Femur (tissue), 1 donor: ENCODE data around the gene TBC1D2.
A peak's percentile ranks its signal among the peaks of the same experiment; 100 is the strongest.
"Not testable (repeated sequence)": the region's sequence is repeated elsewhere in the genome, so short reads cannot be mapped to it uniquely, and the experiment has no call there.

Experiments used
- DNase-seq: peaks from one replicate; pipeline ENCODE4 v3.0.0-alpha.2; 2017

The TBC1D2 gene

DNA sequence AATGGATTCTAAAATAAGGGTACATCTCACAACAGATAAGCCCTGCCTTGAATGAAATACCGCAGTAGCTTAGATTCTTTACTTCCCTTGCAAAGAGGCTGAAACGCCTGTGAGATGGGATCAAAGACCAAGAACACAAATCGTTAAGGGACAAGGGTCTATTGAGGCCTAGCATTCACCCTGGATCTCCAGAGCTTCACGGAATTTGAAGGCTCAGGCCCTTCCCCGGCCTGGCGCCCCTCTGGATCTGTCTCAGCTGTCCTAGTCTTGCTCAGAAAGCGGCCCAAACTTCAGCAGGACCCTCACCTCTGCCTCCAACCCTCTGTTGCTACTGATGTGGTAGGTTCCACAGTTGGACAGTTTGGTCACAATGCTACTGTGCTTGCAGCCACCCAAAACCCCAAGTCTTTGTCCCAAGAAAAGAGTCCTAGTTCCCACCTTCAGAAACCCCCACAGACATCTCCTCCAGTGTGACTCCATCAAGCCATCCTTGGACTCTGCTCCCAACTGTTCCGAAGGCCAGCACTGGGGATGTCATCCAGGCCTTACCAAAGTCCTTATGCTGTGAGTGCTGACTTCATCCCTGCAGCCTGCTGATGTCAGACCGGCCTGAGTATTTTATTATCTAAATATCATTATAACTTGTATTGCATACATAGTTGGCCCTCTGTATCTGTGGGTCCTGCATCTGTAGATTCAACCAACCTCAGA lies 72.4 kb downstream of the TBC1D2 start:
- no peak for DNase-seq

DNA sequence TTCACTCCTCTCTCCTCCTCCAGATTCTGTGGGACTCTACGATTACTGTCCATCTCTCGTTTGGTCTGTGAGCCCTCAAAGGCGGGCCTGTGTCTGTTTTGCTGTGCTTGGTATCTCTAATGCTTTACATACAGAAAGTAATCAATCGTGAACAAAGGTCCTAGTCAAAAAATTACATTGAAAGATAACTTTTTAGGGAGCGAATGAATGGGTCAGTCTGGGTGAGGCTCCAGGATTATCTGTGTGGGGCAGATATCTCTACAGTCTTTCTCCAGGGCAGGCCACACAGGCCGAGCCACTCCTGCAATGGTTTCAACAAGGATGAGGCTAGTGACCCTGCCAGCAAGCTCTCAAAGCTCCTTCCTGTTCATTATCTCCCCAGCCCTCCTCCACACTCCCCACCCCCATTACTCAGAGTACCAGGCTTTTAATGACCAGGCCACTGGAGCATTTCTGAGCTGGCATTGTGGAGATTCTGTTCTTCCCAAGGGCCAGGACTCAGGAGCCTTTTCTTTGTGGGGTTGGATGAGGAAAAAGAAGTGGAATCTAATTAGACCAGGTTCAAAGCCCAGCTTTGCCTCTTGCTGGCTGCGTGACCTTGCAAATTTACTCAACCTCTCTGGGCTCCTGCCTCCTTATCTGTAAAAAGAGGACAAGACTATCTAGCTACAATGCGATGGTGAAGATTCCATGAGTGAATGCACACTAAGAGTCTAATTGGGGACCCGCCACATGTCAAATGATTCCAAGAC lies 73.2 kb downstream of the TBC1D2 start:
- no peak for DNase-seq

DNA sequence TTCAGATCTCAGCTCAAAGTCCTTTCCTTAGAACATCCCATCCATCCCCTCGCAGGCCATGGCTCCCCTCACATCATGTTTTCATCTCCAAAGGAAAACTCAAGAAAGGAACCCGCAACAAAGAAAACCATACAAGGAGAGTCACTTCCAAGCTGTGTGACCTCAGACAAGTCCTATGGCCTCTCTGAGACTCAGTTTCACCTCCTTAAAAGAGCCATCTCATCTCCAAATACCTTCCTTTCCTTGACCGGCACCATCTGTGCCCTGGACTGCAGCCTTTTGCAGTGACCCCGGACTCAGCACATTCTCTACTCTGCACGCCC lies 73.7 kb downstream of the TBC1D2 start:
- no peak for DNase-seq

DNA sequence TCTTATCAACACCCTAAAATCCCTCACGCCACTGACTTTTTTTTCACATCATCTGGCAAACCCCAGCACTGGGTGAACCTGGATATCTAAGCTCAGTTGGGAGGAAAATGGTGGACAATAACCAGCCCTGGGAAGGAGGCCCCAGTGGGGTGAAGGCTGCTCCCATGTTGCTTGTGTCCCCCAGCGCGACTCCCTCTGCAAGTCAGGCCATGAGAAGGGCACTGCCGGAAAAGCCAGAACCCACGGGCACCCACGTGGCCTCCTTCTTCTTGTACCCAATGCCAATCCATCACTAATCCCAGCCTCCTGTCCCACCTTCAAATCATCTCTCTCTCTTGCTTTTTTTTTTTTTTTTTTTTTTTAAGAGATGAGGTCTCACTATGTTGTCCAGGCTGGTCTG lies 74.5 kb downstream of the TBC1D2 start:
- DNase-seq: no peak

DNA sequence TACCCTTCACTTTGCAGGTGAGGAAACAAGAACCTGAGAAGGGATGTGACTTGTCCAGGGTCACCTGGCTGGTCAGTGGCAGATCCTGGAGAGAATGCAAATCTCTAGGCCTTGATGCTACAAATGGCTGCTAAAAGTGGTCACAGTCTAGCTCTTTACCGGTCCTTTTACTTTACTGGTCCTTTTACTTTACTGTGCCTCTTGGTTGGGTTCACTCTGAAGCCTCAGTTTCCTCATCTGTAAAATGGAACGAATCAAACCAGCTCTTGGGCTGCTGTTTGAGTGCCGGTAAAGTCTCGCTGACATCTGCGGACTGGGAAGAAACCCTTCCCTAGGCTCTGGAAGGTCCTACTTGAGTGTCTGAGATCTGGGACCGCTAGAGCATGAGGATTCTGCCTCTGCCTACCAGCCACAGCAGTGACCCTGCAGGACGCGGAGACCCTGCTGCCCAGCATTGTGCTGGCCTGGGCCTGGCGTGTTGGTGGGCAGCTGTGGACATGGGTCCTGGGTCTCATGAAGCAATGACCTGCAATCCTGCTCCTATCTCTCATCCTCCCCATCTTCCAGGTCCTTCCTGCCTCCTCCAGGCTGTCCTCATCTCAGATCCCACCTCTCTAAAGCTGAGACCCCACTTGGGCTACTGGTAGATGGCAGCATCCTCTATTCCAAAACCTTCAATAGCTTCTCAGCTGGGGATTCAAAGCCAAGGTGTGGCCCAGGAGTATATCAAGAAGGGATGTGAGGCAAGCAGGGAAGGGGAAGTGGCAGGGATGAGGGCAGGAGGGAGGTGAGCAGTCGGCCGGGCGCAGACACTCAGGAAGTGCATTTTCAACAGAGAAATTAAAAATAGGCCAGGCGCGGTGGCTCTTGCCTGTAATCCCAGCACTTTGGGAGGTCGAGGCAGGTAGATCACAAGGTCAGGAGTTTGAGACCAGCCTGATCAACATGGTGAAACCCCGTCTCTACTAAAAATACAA lies 76.3 kb downstream of the TBC1D2 start:
- DNase-seq: no peak

DNA sequence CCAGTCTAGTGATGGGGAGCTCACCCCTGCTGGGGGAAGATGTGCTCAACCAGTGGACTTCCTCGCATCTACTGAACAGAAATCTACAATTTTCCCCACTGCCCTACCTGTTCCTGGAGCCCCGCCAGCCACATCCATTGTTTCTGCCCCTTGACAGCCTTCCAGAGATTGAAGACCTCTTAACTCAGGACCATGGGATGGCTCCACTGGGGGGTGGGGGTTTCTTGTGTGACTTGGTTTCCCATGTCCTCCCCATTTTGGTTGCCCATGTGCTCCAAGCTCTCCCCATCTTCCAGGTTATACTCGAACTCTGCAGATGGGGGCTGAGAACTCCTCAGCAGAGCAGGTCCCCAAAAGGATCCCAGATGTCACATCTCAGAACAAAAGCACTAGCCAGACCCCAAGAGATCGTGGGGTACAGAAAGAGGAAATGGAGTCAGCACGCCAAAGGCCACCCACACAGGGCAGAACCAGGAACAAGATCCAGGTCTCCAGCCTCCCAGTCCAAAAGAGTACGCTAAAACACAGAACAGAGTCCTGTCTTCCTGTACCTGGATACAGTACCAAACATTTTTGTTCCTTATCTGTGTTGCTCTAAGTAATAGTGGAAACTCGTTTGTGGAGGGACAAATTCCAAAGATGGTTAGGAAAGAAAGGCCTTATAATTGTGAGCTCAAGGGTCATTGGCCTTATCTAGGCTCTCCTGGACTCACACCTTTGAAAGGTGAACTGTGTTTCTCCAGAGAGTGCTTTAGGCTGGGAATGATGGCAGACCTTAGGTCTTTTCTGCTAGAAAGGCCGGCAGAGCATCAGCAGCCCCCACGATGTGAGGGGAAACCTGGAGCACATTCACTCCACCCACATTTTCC lies 78.8 kb downstream of the TBC1D2 start:
- DNase-seq: no peak

DNA sequence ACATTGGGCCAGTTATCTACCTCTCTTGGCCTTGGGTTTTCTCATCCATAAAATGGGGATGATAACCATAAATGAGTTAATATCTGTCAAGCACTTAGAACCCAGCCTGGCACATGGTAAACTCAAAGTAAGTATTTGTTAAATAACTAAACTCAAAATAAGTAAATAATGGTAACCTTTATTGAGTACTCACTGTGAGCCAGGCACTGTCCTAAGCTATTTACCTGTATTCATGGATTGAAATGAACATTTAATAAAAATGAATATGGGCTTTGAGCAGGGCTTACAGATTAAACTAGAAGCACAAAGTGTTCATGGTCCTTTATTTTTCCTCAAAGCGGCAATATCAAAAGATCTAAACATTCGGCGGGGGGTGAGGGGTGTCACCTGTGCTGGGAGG lies 79.7 kb downstream of the TBC1D2 start:
- no peak for DNase-seq

DNA sequence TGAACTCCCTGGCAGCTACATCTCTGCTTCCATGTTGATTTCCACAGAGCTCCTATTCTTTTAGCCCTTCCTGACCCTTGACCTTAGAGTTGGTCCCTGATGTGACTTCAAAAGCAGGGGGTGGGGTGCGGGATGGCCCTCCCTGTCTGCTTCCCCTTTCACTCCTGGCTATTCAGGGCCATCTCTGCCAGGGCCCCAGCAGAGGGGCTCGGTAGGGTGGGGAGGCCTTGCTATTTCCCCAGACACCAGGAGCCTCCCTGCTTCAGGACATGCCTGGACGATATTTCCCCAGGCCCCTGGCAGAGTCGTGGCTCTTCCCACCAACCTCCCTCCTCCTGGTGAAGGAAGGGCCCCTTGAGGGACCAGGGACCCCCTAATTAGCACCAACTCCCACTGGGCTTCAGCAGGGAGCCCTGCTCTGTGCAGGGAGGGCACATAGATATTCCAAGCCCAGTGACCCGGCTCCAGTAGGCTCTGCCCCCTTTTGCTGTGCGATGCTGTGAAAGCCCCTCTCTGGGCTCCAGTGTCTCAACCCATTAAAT lies 80.3 kb downstream of the TBC1D2 start:
- no peak for DNase-seq

DNA sequence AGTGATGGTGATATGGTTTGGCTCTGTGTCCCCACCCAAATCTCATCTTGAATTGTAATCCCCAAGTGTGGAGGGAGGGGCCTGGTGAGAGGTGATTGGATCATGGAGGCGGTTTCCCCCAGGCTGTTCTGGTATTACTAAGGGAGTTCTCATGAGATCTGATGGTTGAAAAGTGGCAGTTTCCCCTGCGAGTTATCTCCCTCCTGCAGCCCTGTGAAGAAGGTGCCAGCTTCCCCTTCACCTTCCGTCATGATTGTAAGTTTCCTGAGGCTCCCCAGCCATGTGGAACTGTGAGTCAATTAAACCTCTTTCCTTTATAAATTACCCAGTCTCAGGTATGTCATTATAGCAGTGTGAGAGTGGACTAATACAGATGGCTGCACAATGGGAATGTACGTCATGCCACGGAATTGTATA lies 80.9 kb downstream of the TBC1D2 start:
- DNase-seq: not testable (repeated sequence)

DNA sequence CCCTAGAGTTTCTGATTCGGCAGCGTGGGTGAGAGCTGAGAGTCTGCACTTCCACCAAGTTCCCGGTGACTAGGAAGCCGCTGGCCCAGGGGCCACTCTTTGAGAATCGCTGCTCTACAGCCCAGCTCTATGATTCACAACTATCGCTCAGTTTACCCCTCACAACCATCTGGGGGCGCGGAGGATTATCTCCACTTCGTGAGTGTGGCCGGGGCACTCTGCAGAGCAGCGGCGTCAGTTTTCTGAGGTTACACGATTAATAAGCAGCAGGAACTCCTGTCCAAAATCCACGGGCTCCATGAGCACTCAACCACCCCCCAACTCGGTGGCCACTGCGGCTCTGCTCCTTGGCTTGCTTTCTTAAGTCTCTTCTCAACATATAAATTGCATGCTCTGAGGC lies 82.3 kb downstream of the TBC1D2 start:
- no peak for DNase-seq

DNA sequence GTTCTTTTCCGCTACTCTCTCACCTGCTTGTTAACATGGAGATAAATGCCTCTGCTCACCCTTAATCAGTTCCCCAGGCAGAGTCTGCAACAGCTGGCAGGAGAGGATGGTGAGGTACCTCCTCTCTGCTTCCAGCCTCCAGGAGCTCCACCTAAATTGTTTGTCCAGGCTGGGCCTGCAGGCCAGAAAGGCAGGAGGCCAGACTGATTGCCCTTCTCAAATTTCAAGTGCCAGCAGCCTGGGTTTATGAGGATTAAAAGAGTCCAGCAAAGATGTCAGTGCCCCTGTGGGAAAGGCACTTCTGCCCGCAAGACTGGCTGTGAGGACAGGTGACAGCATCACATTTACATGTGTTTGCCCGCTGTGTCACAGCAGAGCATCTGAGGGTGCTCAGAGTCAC lies 82.8 kb downstream of the TBC1D2 start:
- no peak for DNase-seq

DNA sequence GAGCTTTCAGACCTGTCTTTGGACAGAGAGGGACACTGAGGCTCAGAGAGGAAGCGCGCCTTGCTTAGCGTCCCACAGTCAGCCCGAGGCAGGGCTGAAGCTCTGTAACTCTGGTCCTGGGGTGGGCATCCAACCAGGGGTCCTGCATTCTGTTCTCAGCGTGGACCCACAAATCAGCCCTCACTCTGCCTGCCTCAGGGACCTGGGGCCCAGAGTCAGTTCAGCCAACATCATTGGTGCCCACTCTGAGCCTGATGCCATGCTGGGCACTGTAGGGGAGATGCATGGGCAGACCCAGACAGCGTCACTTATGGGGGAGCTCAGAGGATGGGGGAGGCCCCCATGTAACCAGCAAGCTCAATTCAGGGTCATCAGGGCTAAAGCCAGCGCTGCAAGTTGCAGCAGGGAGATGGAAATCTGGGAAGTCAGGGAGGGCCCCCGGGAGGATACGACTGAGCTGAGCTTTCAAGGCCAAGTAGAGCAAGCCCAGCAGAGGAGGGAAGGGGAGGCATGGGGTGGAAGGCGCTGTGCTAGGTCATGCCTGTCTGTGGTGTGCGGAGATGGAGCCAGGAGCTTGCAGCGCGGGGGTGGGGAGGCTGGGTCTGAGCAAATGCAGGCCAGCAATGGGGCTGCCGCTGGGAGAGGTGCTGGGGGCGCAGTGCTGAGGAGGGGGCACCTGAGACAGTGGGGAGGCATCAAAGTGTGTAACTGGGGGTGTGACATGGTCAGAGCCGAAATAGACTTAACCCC lies 84.1 kb downstream of the TBC1D2 start:
- DNase-seq: no peak

DNA sequence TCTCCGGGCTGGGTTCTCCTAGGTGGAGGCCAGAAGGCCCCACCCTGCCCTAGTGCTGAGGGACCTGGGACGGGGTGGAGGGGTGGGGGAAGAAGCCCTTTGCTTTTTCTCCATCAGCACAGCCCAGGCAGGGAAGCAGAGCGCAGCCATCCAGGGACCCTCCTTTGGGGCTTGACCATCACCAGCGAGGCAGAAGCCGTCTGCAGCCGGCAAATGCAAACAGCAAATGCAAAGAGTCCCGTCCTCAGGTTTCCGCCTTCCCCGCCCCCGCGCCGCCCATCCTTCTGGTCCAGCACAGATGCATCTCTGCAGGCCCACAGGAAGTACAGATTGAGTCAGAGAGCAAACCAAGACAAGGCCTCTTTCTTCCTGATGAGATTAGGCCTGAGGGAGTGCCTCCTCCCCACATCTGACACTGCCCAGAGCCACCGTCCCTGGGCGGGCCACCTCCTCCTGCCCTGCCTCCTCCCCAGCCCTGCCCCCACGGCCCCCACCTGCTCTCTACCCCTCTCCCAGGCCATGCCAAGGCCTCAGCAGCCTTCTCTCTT lies 86.4 kb downstream of the TBC1D2 start:
- DNase-seq: peak; percentile 52

DNA sequence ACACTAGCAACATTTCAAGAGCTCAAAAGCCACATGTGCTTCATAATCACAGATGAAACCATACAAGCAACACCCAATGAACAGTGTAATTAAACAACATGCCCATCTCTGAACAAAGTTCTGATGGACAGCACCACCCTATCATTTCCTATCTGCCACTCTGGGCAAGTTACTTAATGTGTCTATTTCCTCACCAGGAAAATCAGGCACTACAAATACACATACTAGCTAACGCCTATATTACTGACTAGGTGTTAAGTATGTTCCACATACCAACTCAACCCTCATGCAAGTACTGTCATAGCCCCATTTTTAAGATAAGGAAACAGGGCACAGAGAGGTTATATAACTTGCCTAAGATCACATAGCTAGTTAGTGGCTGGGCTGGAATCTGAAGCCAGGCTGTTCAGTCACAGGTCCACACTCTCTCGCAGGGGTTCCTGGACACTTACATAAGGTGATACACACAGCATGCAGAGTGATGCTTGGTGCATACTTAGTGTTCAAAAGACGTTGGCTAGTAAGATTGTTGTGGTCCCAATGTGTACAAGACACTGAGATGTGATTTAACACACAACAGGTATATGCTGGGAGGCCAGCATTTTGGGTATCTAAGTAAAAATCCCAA lies 87.2 kb downstream of the TBC1D2 start:
- no peak for DNase-seq

DNA sequence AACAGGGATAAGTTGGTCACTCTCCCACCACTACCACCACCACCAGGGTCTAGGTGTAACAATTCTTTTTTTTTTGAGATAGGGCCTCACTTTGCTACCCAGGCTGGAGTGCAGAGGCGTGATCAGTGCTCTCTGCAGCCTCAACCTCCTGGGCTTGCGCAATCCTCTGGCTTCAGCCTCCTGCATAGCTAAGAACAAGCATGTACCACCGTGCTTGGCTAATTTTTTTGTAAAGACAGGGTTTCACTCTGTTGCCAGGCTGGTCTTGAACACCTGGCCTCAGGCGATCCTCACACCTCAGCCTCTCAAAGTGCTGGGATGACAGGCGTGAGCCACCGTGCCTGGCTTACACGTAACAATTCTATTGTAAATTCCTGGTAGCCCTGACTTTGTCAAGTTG lies 90.5 kb downstream of the TBC1D2 start:
- no peak for DNase-seq

DNA sequence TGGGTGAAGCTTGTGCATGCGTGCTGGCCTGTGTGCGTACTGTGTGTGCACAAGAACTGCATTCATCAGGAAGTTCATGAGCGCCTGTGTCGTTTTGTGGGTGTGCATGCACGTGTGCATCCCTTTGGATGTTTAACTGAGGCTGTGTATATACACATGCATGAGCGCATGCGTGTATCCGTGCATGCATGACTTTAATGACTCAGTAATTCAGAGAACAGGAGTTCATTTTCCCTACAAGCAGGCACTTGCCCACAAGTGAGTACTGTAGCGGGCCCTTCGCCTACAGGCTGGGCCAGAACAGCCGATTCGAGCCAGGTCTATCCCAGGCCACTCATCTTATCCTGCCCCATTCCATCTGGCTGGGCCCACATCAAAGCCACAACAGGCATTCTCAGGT lies 92.8 kb downstream of the TBC1D2 start:
- DNase-seq: no peak

DNA sequence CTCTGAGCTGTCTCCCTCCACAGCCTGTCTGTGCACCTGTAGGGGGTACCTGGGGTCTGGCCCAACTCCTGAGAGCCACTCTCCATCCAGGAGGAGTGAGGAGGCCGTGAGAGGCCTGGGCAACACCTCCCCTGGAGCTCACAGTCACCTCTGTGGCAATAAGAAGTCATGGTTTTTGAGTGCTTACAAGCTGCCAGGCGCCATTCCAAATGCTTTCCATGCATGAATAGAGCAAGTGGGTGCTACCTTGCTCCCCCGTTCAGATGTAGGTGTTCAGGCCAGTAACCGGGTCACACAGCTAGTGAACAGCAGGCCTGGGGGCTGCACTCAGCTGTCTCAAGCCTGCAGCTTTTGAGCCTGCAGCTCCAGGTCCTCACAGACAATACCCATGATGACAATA lies 93.6 kb downstream of the TBC1D2 start:
- DNase-seq: no peak

DNA sequence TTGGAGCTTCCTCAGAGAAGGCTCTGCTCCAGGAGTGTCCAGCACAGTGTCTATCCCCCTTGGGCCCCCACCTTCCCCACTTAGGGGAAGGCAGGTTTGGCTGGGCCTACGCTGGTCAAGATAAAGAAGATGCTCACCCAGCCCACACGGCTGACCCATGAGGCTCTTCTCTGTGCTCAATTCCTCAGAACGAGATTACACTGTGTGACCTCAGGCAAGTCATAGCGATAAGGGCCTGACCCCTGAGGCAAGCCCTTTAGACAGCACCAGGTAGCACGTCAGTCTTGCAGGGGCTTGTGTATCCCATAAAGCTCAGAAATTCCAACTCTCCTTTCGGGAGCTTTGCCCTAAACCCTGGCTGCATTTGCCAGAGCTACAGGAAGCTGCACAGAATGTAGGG lies 95.7 kb downstream of the TBC1D2 start:
- DNase-seq: no peak

DNA sequence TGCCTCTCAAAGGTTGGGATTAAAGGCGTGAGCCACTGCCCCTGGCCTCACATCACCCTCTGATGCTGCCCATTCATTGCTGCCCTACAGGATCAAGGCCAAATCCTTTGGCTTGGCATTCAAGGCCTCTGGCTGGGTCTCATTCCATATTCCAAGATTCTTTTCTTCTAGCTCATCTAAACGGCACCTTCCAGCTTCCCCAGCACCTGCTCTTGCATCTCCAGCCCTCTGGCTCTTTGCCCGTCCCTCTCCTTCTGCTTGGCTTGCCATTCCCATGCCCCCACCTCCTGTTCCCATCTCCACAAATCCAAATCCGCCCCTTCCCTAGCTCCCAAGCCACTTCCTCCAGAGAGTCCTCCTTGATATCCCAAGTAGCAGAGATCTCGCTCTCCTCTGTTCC lies 96.1 kb downstream of the TBC1D2 start:
- DNase-seq: no peak

DNA sequence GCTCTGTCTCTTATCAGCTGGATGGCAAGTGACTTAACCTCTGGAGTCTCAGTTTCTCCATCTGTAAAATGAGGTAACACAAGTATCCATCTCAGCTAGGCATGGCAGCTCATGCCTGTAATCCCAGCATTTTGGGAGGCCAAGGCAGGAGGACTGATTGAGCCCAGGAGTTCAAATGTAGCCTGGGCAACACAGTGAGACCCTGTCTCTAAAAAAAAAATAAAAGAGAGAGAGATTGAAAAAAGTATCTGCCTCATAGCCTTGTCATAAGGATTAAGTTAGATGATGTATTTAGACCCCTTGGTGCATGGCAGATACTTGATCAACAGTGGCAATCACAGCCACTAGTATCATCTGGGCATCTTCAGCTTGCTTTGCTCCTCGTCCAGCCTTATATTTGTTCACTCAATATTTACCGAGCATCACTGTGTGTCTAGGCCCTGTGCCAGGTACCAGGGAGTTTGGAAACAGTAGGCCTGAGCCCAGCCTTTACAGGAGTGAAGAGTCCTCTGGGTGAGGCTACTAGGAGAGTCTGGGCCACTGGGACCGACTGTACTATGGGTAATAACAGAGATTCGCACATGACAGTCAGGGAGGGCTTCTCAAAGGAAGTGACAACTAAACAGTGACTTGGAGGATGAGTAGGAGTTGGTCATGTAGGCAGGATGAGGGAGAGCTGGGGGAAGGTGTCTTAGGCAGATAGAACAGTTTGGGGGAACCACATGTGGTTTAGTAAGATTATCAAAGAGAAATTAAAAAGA lies 97.2 kb downstream of the TBC1D2 start:
- DNase-seq: no peak
